A549 (cell line): ENCODE results near the gene HOXD9. TPM values are rescaled to one million over a fixed set of nuclear protein-coding genes. Genes with fewer than 3 reads are reported as not detected.
A peak's percentile ranks its signal among the peaks of the same experiment; 100 is the strongest.

Source experiments
- ATAC-seq, 2 experiments: fragments of 200-7000 bp in 1 of 2; fragments of >200 bp in 1 of 2; cut with Nextera tagmentation in 1 of 2; cut with Tn5 transposase in 1 of 2; 3 replicates each; pipeline versions ENCODE4 v1.8.0 to v1.9.1; 2018 to 2020; ENCODE audit warnings: mild to moderate bottlenecking in 1 of 2, moderate library complexity in 1 of 2
- CTCF ChIA-PET: fragments of 300-600 bp; sonication (Branson Sonifier 250); formaldehyde crosslinking; extraction: SDS; loops from one replicate; lab custom pipeline; 2021; ENCODE audit warnings: antibody characterized with exemption, inconsistent platforms; lab: Yijun Ruan, JAX
- POLR2A ChIA-PET: fragments of 350-600 bp; formaldehyde crosslinking; extraction: SDS; loops from one replicate; lab custom pipeline; 2021; ENCODE audit warnings: antibody characterized with exemption, inconsistent platforms; lab: Yijun Ruan, JAX
- DNase-seq, 2 experiments: peaks; one replicate each; pipeline versions ENCODE4 v3.0.0 to v3.0.0-alpha.2; 2011 to 2016; ENCODE audit warnings: low read depth in 1 of 2, low spot score in 1 of 2
- FAIRE-seq: peaks from 2 replicates; lab custom pipeline; 2011; peaks lifted over from hg19 to GRCh38; lab: Jason Lieb, UNC
- H3K27ac ChIP-seq, 2 experiments: fragments of >200 bp; sonication (Bioruptor Twin); formaldehyde crosslinking; 3 replicates each; pipeline ENCODE4 v1.5.1; 2016 to 2017
- H3K4me1 ChIP-seq: fragments of >200 bp; sonication (Bioruptor Twin); formaldehyde crosslinking; 3 replicates; pipeline ENCODE4 v1.6.1; 2016
- H3K4me2 ChIP-seq: fragments of >200 bp; sonication (Bioruptor Twin); formaldehyde crosslinking; 3 replicates; pipeline ENCODE4 v1.6.1; 2016
- H3K4me3 ChIP-seq: fragments of >200 bp; sonication (Bioruptor Twin); formaldehyde crosslinking; 3 replicates; pipeline ENCODE4 v1.5.1; 2016
- H3K9me3 ChIP-seq: fragments of >200 bp; sonication (Bioruptor Twin); formaldehyde crosslinking; 3 replicates; pipeline ENCODE4 v1.6.1; 2016
- BCL3 ChIP-seq: fragments of >200 bp; sonication (Bioruptor Twin); formaldehyde crosslinking; IDR thresholded peaks from 3 replicates; pipeline ENCODE4 v1.6.1; 2016
- BHLHE40 ChIP-seq: IDR thresholded peaks from 2 replicates; pipeline ENCODE4 v1.6.1; 2012; ENCODE audit warnings: low read depth, low read length, inconsistent platforms
- CBX2 ChIP-seq: fragments of 200-600 bp; sonication (generic); IDR thresholded peaks from 2 replicates; pipeline ENCODE4 v1.6.1; 2016; ENCODE audit warnings: low read depth, mild to moderate bottlenecking, borderline replicate concordance
- CBX8 ChIP-seq: fragments of 200-600 bp; sonication (generic); IDR thresholded peaks from 2 replicates; pipeline ENCODE4 v1.6.1; 2016
- E2F6 ChIP-seq: IDR thresholded peaks from 2 replicates; pipeline ENCODE4 v1.6.1; 2012; ENCODE audit warnings: low read depth, borderline replicate concordance
- EHF ChIP-seq: fragments of 250-450 bp; sonication (Bioruptor Pico); IDR thresholded peaks from 2 replicates; pipeline ENCODE4 v1.5.0; 2020; ENCODE audit warnings: mild to moderate bottlenecking
- EHMT2 ChIP-seq: fragments of 200-600 bp; sonication (generic); IDR thresholded peaks from 2 replicates; pipeline ENCODE4 v1.6.1; 2016; ENCODE audit warnings: antibody characterized with exemption, low read depth, mild to moderate bottlenecking, moderate library complexity
- ELK1 ChIP-seq: fragments of 150-350 bp; IDR thresholded peaks from 2 replicates; pipeline ENCODE4 v1.6.1; 2014; ENCODE audit warnings: low read depth, mild to moderate bottlenecking, low read length
- HDAC2 ChIP-seq: fragments of 200-600 bp; sonication (generic); IDR thresholded peaks from 2 replicates; pipeline ENCODE4 v1.6.1; 2016
- HES2 ChIP-seq: fragments of >200 bp; sonication (Bioruptor Twin); formaldehyde crosslinking; IDR thresholded peaks from 2 replicates; pipeline ENCODE4 v1.6.1; 2016
- HMGXB4 ChIP-seq: fragments of 250-450 bp; sonication (Bioruptor Pico); IDR thresholded peaks from 2 replicates; pipeline ENCODE4 v1.5.0; 2021; ENCODE audit warnings: mild to moderate bottlenecking, moderate library complexity, borderline replicate concordance
- HOXA7 ChIP-seq: fragments of 250-450 bp; sonication (Bioruptor Pico); IDR thresholded peaks from 2 replicates; pipeline ENCODE4 v1.5.0; 2020; ENCODE audit warnings: mild to moderate bottlenecking, moderate library complexity
- JUNB ChIP-seq: fragments of >200 bp; sonication (Bioruptor Twin); formaldehyde crosslinking; IDR thresholded peaks from 2 replicates; pipeline ENCODE4 v1.6.1; 2016
- MAX ChIP-seq: IDR thresholded peaks from 2 replicates; pipeline ENCODE4 v1.6.1; 2012
- MYC ChIP-seq: IDR thresholded peaks from 2 replicates; pipeline ENCODE4 v1.6.1; 2012; ENCODE audit warnings: mild to moderate bottlenecking, inconsistent platforms, low read length, improper control_type of control experiment, borderline replicate concordance
- NPAS2 ChIP-seq: fragments of 250-450 bp; sonication (Bioruptor Pico); IDR thresholded peaks from 2 replicates; pipeline ENCODE4 v1.8.0; 2022; ENCODE audit warnings: mild to moderate bottlenecking, moderate library complexity, borderline replicate concordance
- POLR2AphosphoS2 ChIP-seq: conservative IDR thresholded peaks from 2 replicates; pipeline ENCODE4 v1.6.1; 2012; ENCODE audit warnings: low read length, improper control_type of control experiment, inconsistent platforms
- REST ChIP-seq: fragments of 200-600 bp; sonication (generic); IDR thresholded peaks from 2 replicates; pipeline ENCODE4 v1.6.1; 2016; ENCODE audit warnings: antibody characterized with exemption, mild to moderate bottlenecking, moderate library complexity
- SMC3 ChIP-seq: fragments of >200 bp; sonication (Bioruptor Twin); formaldehyde crosslinking; IDR thresholded peaks from 3 replicates; pipeline ENCODE4 v1.6.1; 2018; ENCODE audit warnings: inconsistent platforms
- TFCP2L1 ChIP-seq: fragments of 250-450 bp; sonication (Bioruptor Pico); IDR thresholded peaks from 2 replicates; pipeline ENCODE4 v1.5.0; 2021; ENCODE audit warnings: mild to moderate bottlenecking
- ZC3H11A ChIP-seq: fragments of 450-650 bp; IDR thresholded peaks from 2 replicates; pipeline ENCODE4 v1.6.1; 2014; ENCODE audit warnings: antibody characterized with exemption, mild to moderate bottlenecking
- ZFP36 ChIP-seq: fragments of 450-650 bp; IDR thresholded peaks from 2 replicates; pipeline ENCODE4 v1.6.1; 2014; ENCODE audit warnings: borderline replicate concordance; ENCODE audit not compliant: partially characterized antibody
- WGBS: methylation state at CpG from one replicate; pipeline ENCODE4 v1.1.6; 2017; ENCODE audit errors: missing lambda C conversion rate; 5-methylcytosine and 5-hydroxymethylcytosine counted together
- polyA plus RNA-seq, 4 experiments: library from polyadenylated mRNA; depleted of rRNA in 3 of 4; stranded (reverse); fragments of >200 nt; fragmentation: RNase III in 1 of 4; extraction: RNeasy Plus Mini Kit Qiagen cat#74134 plus additional on column Dnase treatment in 1 of 4; gene quantifications; 2 replicates in 3 of 4; 3 replicates in 1 of 4; pipeline ENCODE4 v1.2.3, GENCODE V29; 2011 to 2017

Gene HOXD9
- polyA plus RNA-seq, 2 of the 4 experiments (the other 2 are of a cell fraction), result 0.45 to 1.0 TPM

GRCh38 chr2:176091329-176092258 lies 30.9 kb upstream of the HOXD9 start:
- TF ChIP-seq NPAS2 (CRISPR knock-in tag) (no peak), BCL3 (no peak), ELK1 (no peak), ZC3H11A (no peak), HDAC2 (no peak), CBX2 (no peak), HMGXB4 (CRISPR knock-in tag) (no peak), CBX8 (no peak), HES2 (no peak), EHMT2 (no peak), E2F6 (no peak)
- Histone ChIP-seq H3K4me2 (no peak overlapping the region), H3K4me3 (no peak overlapping the region), H3K4me1 (peaks cover 2% of the 10 kb centered on the region; the same call in 1 of the 3 replicates), H3K27ac (no peak overlapping the region), H3K9me3 (no peaks in the 10 kb centered on the region)
- ChIA-PET CTCF (interaction anchor here (1.4 to 2.2 kb wide), 3 partner anchors 12 to 401 kb away, joined by 4 to 8 read pairs (median 6); no protein-coding TSS in a partner anchor), POLR2A (no interaction called here)
- FAIRE-seq (no peak), DNase-seq (no peak), ATAC-seq (no peak)
- WGBS, result 73% methylated on average over 31 of the region's 31 CpGs

GRCh38 chr2:176092270-176093144 lies 30.0 kb upstream of the HOXD9 start, which contains the start of gene HOXD13:
TSS of gene HOXD13 (plus strand) at chr2:176092721. CDS start at chr2:176092891, 170 bp downstream.
- H3K4me3 ChIP-seq, result peak within 1 kb of the TSS; percentile 46
- ATAC-seq (peak; percentile 16 to 28; a peak in 2 of 6 replicates), DNase-seq (no peak), FAIRE-seq (no peak)
- H3K4me2 ChIP-seq, result peak within 1 kb of the TSS; percentile 67
- peaks cover 7% of the 10 kb centered on the region; the same call in 2 of the 3 replicates for H3K4me1 ChIP-seq
- 65% methylated on average over 55 of the region's 95 CpGs for WGBS
- CTCF ChIA-PET, result interaction anchor here (1.4 to 2.2 kb wide), 4 partner anchors 11 to 402 kb away, joined by 3 to 8 read pairs (median 5); no protein-coding TSS in a partner anchor
- H3K27ac ChIP-seq, result peak within 1 kb of the TSS; percentile 50 to 79; a peak in 4 of 6 replicates
- POLR2A ChIA-PET, result no interaction called here
- H3K9me3 ChIP-seq, result no peaks in the 10 kb centered on the region
- no peak for TF ChIP-seq POLR2AphosphoS2
- no peak for TF ChIP-seq SMC3
- no peak for TF ChIP-seq ZFP36
- no peak for TF ChIP-seq TFCP2L1 (CRISPR knock-in tag)
- no peak for TF ChIP-seq MAX
- TF ChIP-seq ELK1, result no peak
- no peak for TF ChIP-seq EHF (CRISPR knock-in tag)
- TF ChIP-seq REST, result no peak
- TF ChIP-seq JUNB, result no peak
- TF ChIP-seq MYC, result no peak
- no peak for TF ChIP-seq BHLHE40
- no peak for TF ChIP-seq HOXA7 (CRISPR knock-in tag)
